ENCODE data around the gene MYL7.

The MYL7 gene

GRCh38 chr7:44162785-44163395 is 21.8 kb upstream of the MYL7 start:
- H3K4me3 ChIP-seq (ENCODE audit: low read depth, low read length) = no peak overlapping the region
- no peak for DNase-seq (ENCODE audit: low read depth)
- TF ChIP-seq MYC (IDR thresholded peaks at IDR 0.05; ENCODE audit: low read depth, low read length) (no peak), MAX (IDR thresholded peaks at IDR 0.05; ENCODE audit: low read depth, low read length) (no peak), CTCF (IDR thresholded peaks at IDR 0.05; ENCODE audit: low read depth, low read length) (no peak), POLR2A (IDR thresholded peaks at IDR 0.05; ENCODE audit: extremely low read depth, insufficient read length) (no peak)

GRCh38 chr7:44162179-44162578 is 21.0 kb upstream of the MYL7 start:
- TF ChIP-seq MAX (IDR thresholded peaks at IDR 0.05; ENCODE audit: low read depth, low read length) = no peak
- no peak for TF ChIP-seq CTCF (IDR thresholded peaks at IDR 0.05; ENCODE audit: low read depth, low read length)
- TF ChIP-seq MYC (IDR thresholded peaks at IDR 0.05; ENCODE audit: low read depth, low read length) = no peak
- TF ChIP-seq POLR2A (IDR thresholded peaks at IDR 0.05; ENCODE audit: extremely low read depth, insufficient read length) = no peak
- no peak for DNase-seq (ENCODE audit: low read depth)
- H3K4me3 ChIP-seq (ENCODE audit: low read depth, low read length) = no peak overlapping the region

- H3K4me3 ChIP-seq (ENCODE audit: low read depth, low read length) = no peak overlapping the region
- no peak for TF ChIP-seq CTCF (IDR thresholded peaks at IDR 0.05; ENCODE audit: low read depth, low read length)
- TF ChIP-seq POLR2A (IDR thresholded peaks at IDR 0.05; ENCODE audit: extremely low read depth, insufficient read length) = no peak
- no peak for TF ChIP-seq MAX (IDR thresholded peaks at IDR 0.05; ENCODE audit: low read depth, low read length)
- DNase-seq (ENCODE audit: low read depth) = no peak
Observed at GRCh38 chr7:44161371-44161770, 20.2 kb upstream of the MYL7 start.

GRCh38 chr7:44159824-44160630 is 18.9 kb upstream of the MYL7 start:
- DNase-seq (ENCODE audit: low read depth) = no peak

More at GRCh38 chr7:44159824-44160630, 18.9 kb upstream of the MYL7 start:
- H3K4me3 ChIP-seq (ENCODE audit: low read depth, low read length) = no peak overlapping the region
- TF ChIP-seq POLR2A (IDR thresholded peaks at IDR 0.05; ENCODE audit: extremely low read depth, insufficient read length) (no peak), MAX (IDR thresholded peaks at IDR 0.05; ENCODE audit: low read depth, low read length) (no peak), MYC (IDR thresholded peaks at IDR 0.05; ENCODE audit: low read depth, low read length) (no peak), CTCF (IDR thresholded peaks at IDR 0.05; ENCODE audit: low read depth, low read length) (no peak)
